GM12874 (cell line): Measurements from ENCODE around the gene GRK4.

Experiments
- TF ChIP-seq, protein P1 (sequence below): IDR thresholded peaks from 2 replicates; pipeline ENCODE4 v1.5.1; 2011; ENCODE audit warnings: low read depth, mild to moderate bottlenecking, control low read depth, low read length, moderate library complexity; ENCODE audit not compliant: insufficient read depth

Gene GRK4

DNA sequence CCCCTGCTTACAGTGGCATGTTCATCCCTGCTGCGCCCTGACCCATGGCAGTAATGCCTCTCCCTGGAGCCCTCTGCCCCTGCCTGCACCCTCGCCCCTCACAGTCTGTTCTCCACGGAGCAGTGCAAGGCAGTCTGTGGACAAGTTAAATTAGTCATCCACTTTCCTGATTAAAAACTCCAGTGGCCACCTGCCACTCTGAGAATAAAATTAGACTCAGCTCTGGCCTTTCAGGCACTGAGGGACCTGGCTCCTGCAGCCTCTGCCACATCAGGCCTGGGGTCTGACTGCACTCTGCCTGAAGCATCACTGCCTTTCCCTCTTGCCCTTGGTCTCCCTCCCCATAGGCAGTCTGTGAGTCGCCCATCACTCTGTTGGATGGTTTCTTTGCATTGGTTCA lies 53.6 kb downstream of the GRK4 start:
- TF ChIP-seq, protein P1, sequence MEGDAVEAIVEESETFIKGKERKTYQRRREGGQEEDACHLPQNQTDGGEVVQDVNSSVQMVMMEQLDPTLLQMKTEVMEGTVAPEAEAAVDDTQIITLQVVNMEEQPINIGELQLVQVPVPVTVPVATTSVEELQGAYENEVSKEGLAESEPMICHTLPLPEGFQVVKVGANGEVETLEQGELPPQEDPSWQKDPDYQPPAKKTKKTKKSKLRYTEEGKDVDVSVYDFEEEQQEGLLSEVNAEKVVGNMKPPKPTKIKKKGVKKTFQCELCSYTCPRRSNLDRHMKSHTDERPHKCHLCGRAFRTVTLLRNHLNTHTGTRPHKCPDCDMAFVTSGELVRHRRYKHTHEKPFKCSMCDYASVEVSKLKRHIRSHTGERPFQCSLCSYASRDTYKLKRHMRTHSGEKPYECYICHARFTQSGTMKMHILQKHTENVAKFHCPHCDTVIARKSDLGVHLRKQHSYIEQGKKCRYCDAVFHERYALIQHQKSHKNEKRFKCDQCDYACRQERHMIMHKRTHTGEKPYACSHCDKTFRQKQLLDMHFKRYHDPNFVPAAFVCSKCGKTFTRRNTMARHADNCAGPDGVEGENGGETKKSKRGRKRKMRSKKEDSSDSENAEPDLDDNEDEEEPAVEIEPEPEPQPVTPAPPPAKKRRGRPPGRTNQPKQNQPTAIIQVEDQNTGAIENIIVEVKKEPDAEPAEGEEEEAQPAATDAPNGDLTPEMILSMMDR = no peak

DNA sequence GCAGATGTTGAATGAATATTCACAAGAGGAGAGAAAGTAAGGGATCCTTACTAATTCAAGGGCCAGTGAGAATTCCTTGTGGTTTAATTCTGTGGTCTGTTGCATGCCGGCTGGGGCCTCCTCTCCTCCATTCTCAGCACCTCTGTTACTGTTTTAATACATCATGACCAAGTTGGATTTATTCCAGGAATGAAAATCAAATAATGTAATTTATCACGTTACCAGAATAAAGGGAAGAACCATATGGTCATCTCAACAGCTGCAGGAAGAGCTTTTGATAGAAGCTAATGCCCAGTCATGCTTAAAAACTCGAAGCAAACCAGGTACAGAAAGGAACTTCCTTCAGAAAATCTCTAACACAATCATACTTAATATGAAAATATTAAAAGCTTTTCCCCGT lies 54.1 kb downstream of the GRK4 start:
- TF ChIP-seq, protein P1 = no peak

DNA sequence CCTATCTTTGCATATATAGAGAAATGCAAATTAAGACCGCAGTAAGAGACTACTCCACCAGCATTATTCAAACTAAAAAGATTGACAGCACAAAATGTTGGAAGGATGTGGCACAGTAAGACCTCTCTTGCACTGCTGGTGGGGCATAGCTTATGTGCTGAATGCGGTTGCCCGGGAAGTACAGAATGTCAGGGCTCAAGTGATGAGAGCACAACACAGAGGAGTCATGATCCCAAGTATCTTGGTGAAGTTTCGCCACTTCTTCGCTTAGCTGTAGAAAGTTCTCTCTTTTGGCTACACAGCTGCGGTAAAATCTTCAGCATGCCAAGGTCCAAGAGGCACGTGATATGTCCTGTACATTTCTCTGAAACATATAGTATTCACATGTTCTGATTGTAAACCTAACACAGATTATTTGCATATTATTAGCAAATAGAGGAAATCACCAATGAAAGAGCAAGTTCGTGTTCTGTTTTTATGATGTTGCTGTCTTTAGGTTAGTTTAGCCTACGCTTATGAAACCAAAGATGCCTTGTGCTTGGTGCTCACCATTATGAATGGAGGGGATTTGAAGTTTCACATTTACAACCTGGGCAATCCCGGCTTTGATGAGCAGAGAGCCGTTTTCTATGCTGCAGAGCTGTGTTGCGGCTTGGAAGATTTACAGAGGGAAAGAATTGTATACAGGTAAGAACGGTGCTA lies 55.9 kb downstream of the GRK4 start:
- TF ChIP-seq, protein P1 = no peak

DNA sequence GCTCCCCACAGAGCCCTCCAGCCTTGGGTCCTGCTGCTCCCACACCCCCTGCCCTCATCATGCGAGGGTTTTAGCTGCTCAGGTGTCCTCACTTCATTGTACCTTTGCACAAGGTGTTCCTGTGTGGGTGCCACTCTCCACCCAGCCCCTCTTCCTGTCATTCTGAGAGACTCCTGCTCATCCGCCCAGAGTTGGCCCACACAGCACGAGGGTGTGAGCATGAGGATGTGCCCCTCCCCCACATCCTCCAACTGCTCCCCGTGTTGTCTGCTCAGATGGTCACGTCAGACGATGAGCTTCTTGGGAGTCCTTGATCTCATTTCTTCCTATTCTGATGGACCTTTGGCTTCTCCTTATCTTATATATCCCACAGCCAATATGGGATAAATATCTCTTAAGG lies 57.8 kb downstream of the GRK4 start:
- TF ChIP-seq, protein P1 = no peak

DNA sequence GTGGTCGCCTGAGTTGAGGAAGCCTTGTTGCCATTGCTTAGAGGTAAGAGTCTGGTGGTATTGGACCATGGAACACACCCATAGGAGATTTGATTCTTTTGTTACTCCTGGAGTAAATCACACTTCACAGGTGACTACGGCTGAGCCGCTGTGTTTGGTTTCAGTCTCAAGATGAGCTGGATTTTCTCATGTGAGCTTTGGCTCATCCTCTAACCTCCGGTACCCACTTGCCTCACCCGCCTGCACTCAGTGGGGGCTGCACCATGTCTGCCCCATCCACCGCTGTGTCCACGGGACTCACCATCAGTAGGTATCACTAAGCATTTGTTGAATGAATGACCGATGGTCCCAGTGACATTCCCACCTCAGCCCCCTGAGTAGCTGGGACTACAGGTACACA lies 58.3 kb downstream of the GRK4 start:
- TF ChIP-seq, protein P1 = no peak

DNA sequence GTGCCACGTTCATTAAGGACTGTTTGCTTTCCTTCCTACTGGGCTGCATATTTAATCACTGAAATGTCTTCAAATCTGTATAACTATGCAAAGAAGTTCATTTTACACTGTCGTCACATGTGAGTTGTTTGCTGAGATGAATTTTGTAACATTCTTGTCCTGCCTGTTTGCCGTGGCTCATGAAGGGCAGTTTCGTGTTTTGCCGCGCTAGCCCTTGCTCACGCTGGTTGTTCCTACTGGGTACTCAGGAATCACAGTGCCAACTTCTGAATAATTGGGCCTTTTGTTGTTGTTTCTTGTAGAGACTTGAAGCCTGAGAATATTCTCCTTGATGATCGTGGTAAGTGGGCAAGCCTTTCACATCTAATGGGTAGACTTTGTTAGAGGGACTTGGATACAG lies 58.7 kb downstream of the GRK4 start:
- TF ChIP-seq, protein P1 = no peak

DNA sequence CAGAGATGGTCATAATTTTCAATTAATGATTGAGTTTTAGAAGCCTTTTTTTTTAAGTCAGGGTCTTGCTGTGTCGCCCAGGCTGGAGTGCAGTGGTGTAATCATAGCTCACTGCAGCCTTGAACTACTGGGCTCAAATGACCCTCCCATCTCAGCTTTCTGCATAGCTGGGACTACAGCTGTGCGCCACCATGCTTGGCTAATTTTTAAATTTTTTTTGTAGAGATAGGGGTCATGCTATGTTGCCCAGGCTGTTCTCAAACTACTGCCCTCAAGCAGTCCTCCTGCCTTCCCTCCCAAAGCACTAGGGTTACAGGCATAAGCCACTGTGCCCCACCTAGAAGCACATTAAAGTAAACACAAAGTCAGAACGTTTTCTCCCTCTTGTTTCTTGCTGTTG lies 59.3 kb downstream of the GRK4 start:
- TF ChIP-seq, protein P1 = no peak
